ENCODE results near the gene PRUNE2. TPM values are rescaled to one million over a fixed set of nuclear protein-coding genes. Genes with fewer than 3 reads are reported as not detected.
A peak's percentile ranks its signal among the peaks of the same experiment; 100 is the strongest.

The PRUNE2 gene
- total RNA-seq, 2 experiments from 2014 or later: 0.24 to 0.43 TPM

DNA sequence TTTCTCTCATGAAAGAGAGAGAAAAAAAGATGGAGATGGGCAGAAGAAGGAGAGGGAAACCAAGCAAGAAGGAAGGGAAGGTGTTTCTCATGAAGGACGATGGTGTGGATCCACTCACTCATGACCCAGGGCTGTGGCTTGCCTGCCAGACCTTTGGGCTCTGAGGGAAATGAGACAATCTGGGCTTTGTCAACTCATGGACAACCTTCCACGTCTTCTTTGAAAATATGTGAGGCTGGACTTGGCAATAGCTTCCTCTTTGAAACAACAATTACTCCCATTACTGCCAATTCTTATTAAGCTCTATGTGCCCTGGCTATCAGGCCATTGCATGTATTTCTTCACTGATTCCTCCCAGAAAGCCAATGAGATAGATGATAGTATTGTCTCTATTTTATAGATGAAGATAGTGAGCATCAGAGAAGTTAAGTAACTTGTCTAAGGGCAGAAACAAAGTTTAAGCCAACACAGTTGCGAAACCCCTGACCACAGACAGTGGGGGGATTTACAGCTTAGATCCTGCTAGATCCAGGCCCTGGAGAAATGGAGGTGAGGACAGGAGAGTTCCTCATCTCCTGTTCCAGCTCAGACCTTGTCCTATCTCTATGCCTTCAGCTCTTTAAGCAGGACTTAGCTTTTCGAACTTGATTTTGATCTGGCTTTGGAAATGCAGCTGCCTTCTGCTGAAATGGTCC is 314.5 kb downstream of the PRUNE2 start:
- no peak overlapping the region for H3K27ac Mint-ChIP-seq
- CTCF ChIA-PET: no interaction called here
- peaks cover 5% of the 10 kb centered on the region for H3K4me1 Mint-ChIP-seq (ENCODE audit: low read depth)
- POLR2A ChIA-PET: interaction anchor here (0.5 kb wide), 1 partner anchor 197 kb away, joined by 3 read pairs; the partner anchor contains the start of gene RFK
- DNase-seq: no peak
- H3K9me3 Mint-ChIP-seq: no peaks in the 10 kb centered on the region
- peaks cover 7% of the 10 kb centered on the region for H3K27me3 Mint-ChIP-seq
- H3K4me3 Mint-ChIP-seq: no peak overlapping the region
- H3K36me3 Mint-ChIP-seq: no peaks in the 10 kb centered on the region
- intact Hi-C loops (cut with micrococcal nuclease): no loop called here

DNA sequence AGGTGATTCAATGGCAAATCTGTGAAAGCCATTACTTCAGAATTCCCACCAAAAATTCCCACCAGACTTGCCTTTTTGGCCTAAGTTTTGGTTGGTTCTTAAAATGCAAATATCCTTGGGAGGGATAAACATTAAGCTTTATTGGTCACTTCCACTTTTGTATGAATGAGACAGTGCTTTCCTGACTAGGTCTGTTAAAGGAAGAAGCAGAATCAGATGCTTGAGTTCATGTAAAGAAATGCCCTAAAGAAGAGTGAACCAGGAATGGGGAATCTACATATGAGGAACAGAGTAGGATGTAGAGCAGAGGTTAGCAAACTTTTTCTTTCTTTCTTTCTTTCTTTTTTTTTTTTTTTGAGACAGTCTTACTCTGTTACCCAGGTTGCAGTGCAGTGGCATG is 317.6 kb downstream of the PRUNE2 start:
- ChIA-PET CTCF (no interaction called here), POLR2A (no interaction called here)
- Mint-ChIP-seq H3K36me3 (no peaks in the 10 kb centered on the region), H3K9me3 (no peaks in the 10 kb centered on the region), H3K27ac (no peak overlapping the region), H3K4me1 (ENCODE audit: low read depth) (peaks cover 5% of the 10 kb centered on the region), H3K27me3 (peaks cover 3% of the 10 kb centered on the region), H3K4me3 (no peak overlapping the region)
- no peak for DNase-seq
- intact Hi-C loops (cut with micrococcal nuclease): no loop called here

DNA sequence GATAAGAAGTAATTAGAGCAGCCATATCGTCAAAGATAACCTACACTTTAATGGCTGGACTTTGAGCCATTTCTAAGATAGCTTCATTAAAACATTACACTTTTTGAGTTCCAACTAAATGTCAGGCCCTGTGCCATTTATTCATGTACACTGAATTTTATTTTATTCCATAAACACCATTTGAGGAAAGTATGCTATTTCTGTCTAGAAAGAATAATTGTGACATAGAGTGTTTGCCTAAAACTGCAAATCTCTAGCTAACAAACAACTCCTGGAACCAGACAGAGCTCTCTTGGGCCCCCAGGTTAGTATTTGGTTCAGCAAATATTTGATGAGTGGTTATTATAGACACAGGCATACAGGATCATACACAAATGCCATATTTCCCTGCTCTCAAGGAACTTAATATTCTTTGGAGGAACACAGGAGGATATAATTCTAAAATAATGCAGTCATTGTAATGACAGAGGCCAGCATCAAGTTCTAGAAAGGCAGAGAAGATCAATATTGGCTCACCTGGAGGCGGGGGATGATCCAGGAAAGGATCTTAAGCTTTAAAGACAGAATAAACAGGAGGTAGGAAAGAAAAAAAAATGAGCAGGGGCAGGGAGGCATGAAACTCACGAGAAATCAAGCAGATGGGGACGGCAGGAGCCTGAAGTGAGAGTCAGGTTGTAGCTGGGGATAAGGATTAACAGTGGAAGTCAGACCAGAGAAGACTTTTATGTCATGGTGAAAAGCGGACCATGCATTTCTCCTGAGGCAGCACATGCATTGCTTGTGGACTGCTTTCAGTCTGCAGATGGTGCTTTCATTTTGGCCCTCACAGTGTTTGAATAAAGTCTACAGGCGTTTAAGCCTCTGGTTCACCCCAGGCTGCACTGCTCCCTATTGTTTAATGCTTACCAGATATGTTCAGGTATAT is 319.3 kb downstream of the PRUNE2 start:
- no peak for DNase-seq
- peaks cover 3% of the 10 kb centered on the region for H3K27me3 Mint-ChIP-seq
- no peaks in the 10 kb centered on the region for H3K9me3 Mint-ChIP-seq
- H3K36me3 Mint-ChIP-seq: no peaks in the 10 kb centered on the region
- no peaks in the 10 kb centered on the region for H3K4me1 Mint-ChIP-seq (ENCODE audit: low read depth)
- POLR2A ChIA-PET: no interaction called here
- intact Hi-C loops (cut with micrococcal nuclease): no loop called here
- H3K27ac Mint-ChIP-seq: no peak overlapping the region
- CTCF ChIA-PET: interaction anchor here (0.6 kb wide), 1 partner anchor 137 kb away, joined by 4 read pairs; no protein-coding TSS in a partner anchor
- no peak overlapping the region for H3K4me3 Mint-ChIP-seq

DNA sequence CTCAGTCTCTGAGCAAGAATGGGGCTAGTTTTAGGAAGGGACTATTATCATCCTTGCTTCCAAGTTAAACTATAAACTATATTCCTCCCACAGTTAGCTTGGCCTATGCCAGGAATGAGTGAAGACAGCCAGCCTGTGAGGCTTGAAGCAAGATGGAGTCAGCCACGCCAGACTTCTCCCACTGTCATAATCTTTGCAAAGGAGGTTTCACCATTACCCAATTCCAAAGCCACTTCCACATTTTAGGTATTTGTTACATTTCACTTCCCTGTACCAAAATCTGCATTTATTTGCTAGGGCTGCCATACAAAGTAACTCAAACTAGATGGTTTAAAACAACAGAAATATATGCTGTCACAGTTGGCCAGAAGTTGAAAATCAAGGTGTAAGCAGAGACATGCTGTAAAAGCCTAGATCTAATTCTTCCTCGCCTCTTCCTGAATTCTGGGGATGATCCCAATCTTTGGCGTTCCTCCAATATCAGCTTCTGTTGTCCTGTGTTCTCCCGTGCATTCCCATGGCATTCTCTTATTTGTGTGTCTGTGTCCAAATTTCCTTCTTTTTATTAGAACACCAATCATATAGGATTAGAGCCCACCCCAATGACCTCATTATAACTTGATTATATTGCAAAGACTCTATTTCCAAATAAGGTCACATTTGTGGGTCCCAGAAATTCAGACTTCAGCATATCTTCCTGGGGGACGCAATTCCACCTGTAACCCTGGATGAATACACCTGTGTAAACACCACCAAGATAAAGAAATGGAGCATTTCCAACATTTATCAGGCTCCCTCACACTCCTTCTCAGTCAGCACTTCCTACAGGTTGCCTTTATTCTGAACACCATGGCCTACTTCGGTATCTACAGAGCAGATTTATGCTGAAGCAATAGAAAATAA is 320.2 kb downstream of the PRUNE2 start:
- no peak overlapping the region for H3K27ac Mint-ChIP-seq
- no peaks in the 10 kb centered on the region for H3K4me1 Mint-ChIP-seq (ENCODE audit: low read depth)
- H3K4me3 Mint-ChIP-seq: no peak overlapping the region
- ChIA-PET POLR2A (no interaction called here), CTCF (no interaction called here)
- DNase-seq: no peak
- H3K36me3 Mint-ChIP-seq: no peaks in the 10 kb centered on the region
- H3K27me3 Mint-ChIP-seq: peaks cover 5% of the 10 kb centered on the region
- H3K9me3 Mint-ChIP-seq: no peaks in the 10 kb centered on the region
- intact Hi-C loops (cut with micrococcal nuclease): no loop called here

- no peak for DNase-seq
- H3K9me3 Mint-ChIP-seq: no peaks in the 10 kb centered on the region
- H3K4me3 Mint-ChIP-seq: no peak overlapping the region
- H3K27ac Mint-ChIP-seq: no peak overlapping the region
- no peaks in the 10 kb centered on the region for H3K36me3 Mint-ChIP-seq
- POLR2A ChIA-PET: no interaction called here
- CTCF ChIA-PET: no interaction called here
- H3K4me1 Mint-ChIP-seq (ENCODE audit: low read depth): no peaks in the 10 kb centered on the region
- peaks cover 14% of the 10 kb centered on the region for H3K27me3 Mint-ChIP-seq
- intact Hi-C loops (cut with micrococcal nuclease): no loop called here
Measured at GRCh38 chr9:76583256-76583655, 322.7 kb downstream of the PRUNE2 start.

DNA sequence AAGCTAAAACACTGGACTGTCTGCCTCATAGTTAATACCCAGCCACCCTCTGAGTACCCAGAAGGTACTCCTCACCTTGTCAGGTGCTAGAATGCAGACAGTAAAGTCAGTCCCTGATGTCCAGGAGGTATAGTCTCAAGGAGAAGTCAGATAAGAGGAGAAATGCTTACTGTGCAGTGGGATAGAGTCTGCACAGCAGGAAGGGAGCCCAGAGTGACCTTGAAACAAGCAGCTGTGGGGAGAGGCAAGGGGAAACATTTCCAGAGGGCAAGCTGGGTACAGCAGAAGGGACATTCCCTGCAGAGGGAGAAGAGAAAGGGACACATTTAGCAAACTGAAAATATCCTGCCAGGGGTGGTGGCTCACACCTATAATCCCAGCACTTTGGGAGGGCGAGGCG is 324.2 kb downstream of the PRUNE2 start:
- CTCF ChIA-PET: no interaction called here
- no peaks in the 10 kb centered on the region for H3K36me3 Mint-ChIP-seq
- peaks cover 14% of the 10 kb centered on the region for H3K27me3 Mint-ChIP-seq
- POLR2A ChIA-PET: no interaction called here
- peaks cover 7% of the 10 kb centered on the region for H3K4me1 Mint-ChIP-seq (ENCODE audit: low read depth)
- H3K9me3 Mint-ChIP-seq: no peaks in the 10 kb centered on the region
- intact Hi-C loops (cut with micrococcal nuclease): no loop called here
- DNase-seq: no peak
- no peak overlapping the region for H3K4me3 Mint-ChIP-seq
- no peak overlapping the region for H3K27ac Mint-ChIP-seq

- ChIA-PET CTCF (no interaction called here), POLR2A (no interaction called here)
- no peaks in the 10 kb centered on the region for H3K9me3 Mint-ChIP-seq
- peaks cover 17% of the 10 kb centered on the region for H3K27me3 Mint-ChIP-seq
- intact Hi-C loops (cut with micrococcal nuclease): no loop called here
- H3K4me1 Mint-ChIP-seq (ENCODE audit: low read depth): peaks cover 13% of the 10 kb centered on the region
- no peak overlapping the region for H3K4me3 Mint-ChIP-seq
- H3K36me3 Mint-ChIP-seq: no peaks in the 10 kb centered on the region
- H3K27ac Mint-ChIP-seq: no peak overlapping the region
- no peak for DNase-seq
Measured at GRCh38 chr9:76580820-76581219, 325.1 kb downstream of the PRUNE2 start.

DNA sequence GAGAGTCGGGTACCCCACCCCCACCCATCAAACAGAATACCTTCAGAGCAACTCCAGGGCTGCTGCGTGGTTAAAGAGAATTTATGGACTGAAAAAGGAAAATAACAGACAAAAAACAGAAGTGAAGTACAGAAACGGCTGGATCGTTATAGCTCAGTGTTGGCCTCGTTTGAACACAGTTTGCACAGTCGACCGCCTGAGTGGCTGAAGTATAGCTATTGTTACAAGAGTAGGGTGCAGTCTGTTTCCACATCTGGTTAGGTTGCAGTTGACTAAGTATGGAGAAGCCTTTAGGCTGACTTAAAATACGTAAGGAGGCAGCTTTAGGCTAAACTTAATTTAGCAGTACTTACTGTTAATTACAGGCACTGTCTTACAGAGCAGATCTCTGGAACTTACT is 325.7 kb downstream of the PRUNE2 start:
- no peaks in the 10 kb centered on the region for H3K9me3 Mint-ChIP-seq
- ChIA-PET CTCF (no interaction called here), POLR2A (no interaction called here)
- DNase-seq: no peak
- intact Hi-C loops (cut with micrococcal nuclease): no loop called here
- no peaks in the 10 kb centered on the region for H3K36me3 Mint-ChIP-seq
- no peak overlapping the region for H3K4me3 Mint-ChIP-seq
- peaks cover 19% of the 10 kb centered on the region for H3K27me3 Mint-ChIP-seq
- H3K27ac Mint-ChIP-seq: no peak overlapping the region
- H3K4me1 Mint-ChIP-seq (ENCODE audit: low read depth): peaks cover 13% of the 10 kb centered on the region

- Mint-ChIP-seq H3K4me3 (no peak overlapping the region), H3K9me3 (no peaks in the 10 kb centered on the region), H3K27ac (peak overlapping the region; percentile 46), H3K4me1 (ENCODE audit: low read depth) (peaks cover 19% of the 10 kb centered on the region), H3K27me3 (peaks cover 30% of the 10 kb centered on the region), H3K36me3 (no peaks in the 10 kb centered on the region)
- intact Hi-C loops (cut with micrococcal nuclease): loop anchor here (1.0 to 5.0 kb wide), 3 partner anchors 14 to 134 kb away; partner anchors contain the start of gene GCNT1
- CTCF ChIA-PET: interaction anchor here (0.8 to 1.6 kb wide), 2 partner anchors 14 to 117 kb away, joined by 3 to 4 read pairs; partner anchors contain the start of gene GCNT1
- DNase-seq: peak; percentile 84
- POLR2A ChIA-PET: interaction anchor here (1.2 kb wide), 1 partner anchor 14 kb away, joined by 6 read pairs; no protein-coding TSS in a partner anchor
Measured at GRCh38 chr9:76576344-76576743, 329.6 kb downstream of the PRUNE2 start.

DNA sequence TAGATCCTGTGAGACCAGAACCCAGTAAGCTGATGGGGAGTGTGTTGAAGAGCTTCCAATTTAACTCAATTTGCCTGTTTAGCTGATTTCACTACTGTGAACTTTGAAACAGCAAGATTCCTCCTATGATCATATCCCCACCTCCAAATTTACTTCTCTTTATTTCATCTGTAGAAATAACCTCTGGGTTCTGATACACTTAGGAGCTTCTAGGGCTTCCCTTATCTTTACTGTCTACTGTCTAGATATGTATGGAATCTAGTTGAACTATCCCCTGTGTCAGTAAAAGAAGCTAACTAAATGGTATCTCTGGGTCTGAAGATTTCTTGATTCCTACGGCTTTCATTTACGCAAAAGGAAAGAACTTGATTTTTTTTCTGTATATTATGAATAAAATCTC is 330.2 kb downstream of the PRUNE2 start:
- H3K4me1 Mint-ChIP-seq (ENCODE audit: low read depth): peaks cover 23% of the 10 kb centered on the region
- H3K9me3 Mint-ChIP-seq: peaks cover 2% of the 10 kb centered on the region
- H3K36me3 Mint-ChIP-seq: peaks cover 3% of the 10 kb centered on the region
- H3K27me3 Mint-ChIP-seq: peaks cover 34% of the 10 kb centered on the region
- DNase-seq: no peak
- CTCF ChIA-PET: interaction anchor here (0.9 to 1.6 kb wide), 3 partner anchors 10 to 117 kb away, joined by 3 to 4 read pairs (median 3); partner anchors contain the start of gene GCNT1
- H3K4me3 Mint-ChIP-seq: no peak overlapping the region
- intact Hi-C loops (cut with micrococcal nuclease): loop anchor here (1.0 to 5.0 kb wide), 3 partner anchors 13 to 133 kb away; partner anchors contain the start of gene GCNT1
- POLR2A ChIA-PET: interaction anchor here (1.2 kb wide), 1 partner anchor 14 kb away, joined by 6 read pairs; no protein-coding TSS in a partner anchor
- no peak overlapping the region for H3K27ac Mint-ChIP-seq

DNA sequence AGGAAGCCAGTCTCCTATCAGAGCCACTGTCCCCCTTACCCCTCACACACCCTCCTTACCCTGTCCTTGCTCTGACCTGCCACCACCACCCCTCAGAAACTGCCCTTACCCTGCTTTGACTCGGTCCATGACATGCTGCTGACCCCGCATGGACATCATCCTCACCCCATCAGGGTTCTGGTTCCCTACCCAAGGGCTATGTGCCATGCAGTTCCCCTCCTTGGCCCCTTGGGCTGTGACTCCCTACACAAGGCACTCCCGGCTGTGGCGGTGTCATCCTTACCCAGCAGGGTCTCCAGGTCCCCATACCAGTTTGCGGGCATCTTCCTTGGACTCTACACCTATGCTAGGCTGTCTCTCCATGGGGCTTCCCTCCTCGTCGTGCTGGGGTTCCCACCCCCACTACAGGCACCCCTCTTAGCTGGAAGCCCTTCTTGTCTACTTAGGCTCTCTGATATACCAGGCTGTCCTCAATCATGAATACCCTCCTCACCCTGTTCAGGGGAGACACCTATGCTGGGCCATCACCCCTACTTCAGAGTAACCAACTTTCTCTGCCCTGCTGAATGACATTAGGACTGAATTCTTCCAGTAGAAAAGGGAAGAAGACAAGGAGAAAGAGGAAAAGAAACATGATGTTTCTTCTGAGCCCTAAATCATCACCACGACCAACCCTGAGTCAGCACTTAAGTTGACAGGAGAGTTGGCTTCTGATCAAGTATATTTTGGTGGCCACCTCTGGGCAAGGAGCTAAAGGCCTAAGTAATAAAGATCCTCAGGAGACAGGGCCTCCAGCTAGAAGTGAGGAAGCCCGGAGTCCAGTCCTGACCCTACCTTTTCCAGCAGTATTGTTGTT is 331.8 kb downstream of the PRUNE2 start:
- Mint-ChIP-seq H3K27ac (no peak overlapping the region), H3K9me3 (peaks cover 9% of the 10 kb centered on the region), H3K27me3 (peaks cover 36% of the 10 kb centered on the region), H3K4me1 (ENCODE audit: low read depth) (peaks cover 23% of the 10 kb centered on the region), H3K36me3 (peaks cover 8% of the 10 kb centered on the region), H3K4me3 (no peak overlapping the region)
- CTCF ChIA-PET: interaction anchor here (1.5 kb wide), 1 partner anchor 12 kb away, joined by 3 read pairs; no protein-coding TSS in a partner anchor
- DNase-seq: no peak
- POLR2A ChIA-PET: no interaction called here
- intact Hi-C loops (cut with micrococcal nuclease): no loop called here

All from activated CD4-positive, alpha-beta memory T cell treated with anti-CD3 and anti-CD28 coated beads for 36 hours (primary cell).